Lower leg skin (tissue), 4 donors: ENCODE results near the gene TUBA4A. TPM values are rescaled to one million over a fixed set of nuclear protein-coding genes. Genes with fewer than 3 reads are reported as not detected.
"Not testable (repeated sequence)": the region's sequence is repeated elsewhere in the genome, so short reads cannot be mapped to it uniquely, and the experiment has no call there.

Experiments
- DNase-seq, 2 donors: peaks; one replicate each; pipeline ENCODE4 v3.0.0-alpha.2; 2019; ENCODE audit warnings: low spot score in 2 of 2
- H3K4me3 ChIP-seq: fragments of 200-600 bp; sonication (generic); 2 replicates; pipeline ENCODE4 v1.5.1; 2017; ENCODE audit warnings: mild to moderate bottlenecking, low read depth; ENCODE audit not compliant: poor library complexity, severe bottlenecking
- POLR2A ChIP-seq, 2 donors: fragments of 450-650 bp; IDR thresholded peaks; one replicate each; pipeline ENCODE4 v1.6.1; 2016 to 2017; ENCODE audit warnings: antibody characterized with exemption in 2 of 2, mild to moderate bottlenecking in 1 of 2, moderate library complexity in 1 of 2
- WGBS, 2 donors: methylation state at CpG; one replicate each; pipeline ENCODE4 v1.1.5; 2018; 5-methylcytosine and 5-hydroxymethylcytosine counted together
- intact Hi-C: fragments of 100-400 bp; cut with DNase I; formaldehyde crosslinking; loops from one replicate; pipeline ENCODE4 v1.15.0; 2023; ENCODE audit warnings: low total_unique reads
- total RNA-seq, 4 donors: library from RNA; depleted of rRNA; stranded (reverse); fragments of >200 nt; gene quantifications; one replicate each; pipeline ENCODE4 v1.1.0, GENCODE V29; 2016
- TF ChIP-seq, protein P1 (sequence below), 3 donors: fragments of 450-650 bp; IDR thresholded peaks; one replicate each; pipeline ENCODE4 v1.5.1; 2016; ENCODE audit warnings: antibody characterized with exemption in 3 of 3, mild to moderate bottlenecking in 3 of 3, moderate library complexity in 2 of 3

Gene TUBA4A
- total RNA-seq, 4 donors from 2014 or later: 181 to 522 (median 240) TPM

GRCh38 chr2:219266886-219267285 is 13.2 kb upstream of the TUBA4A start:
- no peak for DNase-seq
- 67 to 89% methylated on average over 1 of the region's 1 CpG for WGBS, 2 donors
- TF ChIP-seq POLR2A (IDR thresholded peaks at IDR 0.05): no peak
- TF ChIP-seq, protein P1, sequence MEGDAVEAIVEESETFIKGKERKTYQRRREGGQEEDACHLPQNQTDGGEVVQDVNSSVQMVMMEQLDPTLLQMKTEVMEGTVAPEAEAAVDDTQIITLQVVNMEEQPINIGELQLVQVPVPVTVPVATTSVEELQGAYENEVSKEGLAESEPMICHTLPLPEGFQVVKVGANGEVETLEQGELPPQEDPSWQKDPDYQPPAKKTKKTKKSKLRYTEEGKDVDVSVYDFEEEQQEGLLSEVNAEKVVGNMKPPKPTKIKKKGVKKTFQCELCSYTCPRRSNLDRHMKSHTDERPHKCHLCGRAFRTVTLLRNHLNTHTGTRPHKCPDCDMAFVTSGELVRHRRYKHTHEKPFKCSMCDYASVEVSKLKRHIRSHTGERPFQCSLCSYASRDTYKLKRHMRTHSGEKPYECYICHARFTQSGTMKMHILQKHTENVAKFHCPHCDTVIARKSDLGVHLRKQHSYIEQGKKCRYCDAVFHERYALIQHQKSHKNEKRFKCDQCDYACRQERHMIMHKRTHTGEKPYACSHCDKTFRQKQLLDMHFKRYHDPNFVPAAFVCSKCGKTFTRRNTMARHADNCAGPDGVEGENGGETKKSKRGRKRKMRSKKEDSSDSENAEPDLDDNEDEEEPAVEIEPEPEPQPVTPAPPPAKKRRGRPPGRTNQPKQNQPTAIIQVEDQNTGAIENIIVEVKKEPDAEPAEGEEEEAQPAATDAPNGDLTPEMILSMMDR (IDR thresholded peaks at IDR 0.05): no peak
- no peak overlapping the region for H3K4me3 ChIP-seq
- intact Hi-C loops: no loop called here

DNA sequence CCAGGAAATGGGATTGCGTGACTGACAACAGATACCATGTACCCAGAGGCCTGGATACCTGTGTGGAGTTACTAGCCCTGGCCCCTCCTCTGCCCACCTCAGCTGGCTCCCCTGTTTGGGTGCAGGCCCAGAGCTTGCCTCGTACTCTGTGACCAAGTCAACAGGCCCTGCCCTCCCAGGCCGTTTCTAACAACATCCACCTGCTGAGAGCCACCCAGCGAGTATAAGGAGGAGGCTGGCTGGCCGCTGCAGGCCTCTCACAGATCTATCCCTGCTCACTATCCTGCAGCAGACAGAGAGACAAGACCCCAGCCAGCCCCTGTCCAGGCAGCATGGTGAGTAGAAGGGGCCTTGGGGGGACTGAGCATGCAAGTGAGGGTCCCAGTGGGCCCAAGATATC is 12.5 kb upstream of the TUBA4A start:
- WGBS, 2 donors: 65 to 67% methylated on average over 4 to 5 of the region's 5 CpGs
- DNase-seq: no peak
- intact Hi-C loops: no loop called here
- TF ChIP-seq POLR2A (IDR thresholded peaks at IDR 0.05): no peak
- TF ChIP-seq, protein P1 (IDR thresholded peaks at IDR 0.05): no peak
- H3K4me3 ChIP-seq: no peak overlapping the region

DNA sequence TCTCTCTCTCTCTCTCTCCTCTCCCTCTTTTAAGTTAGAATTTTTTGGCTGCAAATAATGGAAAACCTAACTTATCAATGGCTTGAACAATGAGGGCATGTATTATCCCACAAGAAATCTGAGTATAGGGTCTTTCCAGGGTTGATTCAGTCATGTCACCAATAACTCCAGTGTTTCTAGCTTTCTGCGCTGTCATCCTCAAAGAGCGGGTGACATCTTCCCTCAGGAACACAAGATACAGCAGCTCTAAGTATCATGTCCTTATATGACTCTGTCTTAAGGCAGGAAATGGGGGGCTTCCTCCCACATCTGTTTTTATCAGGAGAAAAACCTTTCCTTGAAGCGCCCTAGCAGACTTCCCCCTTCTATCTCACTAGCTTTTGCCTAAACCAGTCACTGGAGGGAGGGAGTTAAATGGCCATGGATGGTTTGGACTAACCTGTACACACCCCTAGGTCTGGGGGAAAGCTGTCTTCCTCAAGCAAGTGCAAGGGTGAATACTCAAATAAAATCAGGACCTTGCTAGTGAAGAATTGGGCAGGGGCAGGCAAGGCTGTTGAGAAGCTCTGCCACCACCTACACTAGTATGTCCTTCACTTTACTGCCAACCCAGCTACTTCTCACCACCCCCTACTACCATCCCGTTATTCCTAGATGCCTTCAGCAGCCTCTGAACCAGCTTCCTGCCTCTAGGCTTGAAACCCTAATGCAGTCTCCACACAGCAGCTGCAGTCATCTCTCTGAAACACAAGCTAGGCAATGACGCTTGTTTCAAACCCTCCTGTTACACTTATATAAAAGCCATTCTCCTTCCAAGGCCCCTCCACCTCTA is 7.5 kb upstream of the TUBA4A start:
- TF ChIP-seq POLR2A (IDR thresholded peaks at IDR 0.05): no peak
- TF ChIP-seq, protein P1 (IDR thresholded peaks at IDR 0.05): no peak
- 68 to 73% methylated on average over 5 of the region's 5 CpGs for WGBS, 2 donors

DNA sequence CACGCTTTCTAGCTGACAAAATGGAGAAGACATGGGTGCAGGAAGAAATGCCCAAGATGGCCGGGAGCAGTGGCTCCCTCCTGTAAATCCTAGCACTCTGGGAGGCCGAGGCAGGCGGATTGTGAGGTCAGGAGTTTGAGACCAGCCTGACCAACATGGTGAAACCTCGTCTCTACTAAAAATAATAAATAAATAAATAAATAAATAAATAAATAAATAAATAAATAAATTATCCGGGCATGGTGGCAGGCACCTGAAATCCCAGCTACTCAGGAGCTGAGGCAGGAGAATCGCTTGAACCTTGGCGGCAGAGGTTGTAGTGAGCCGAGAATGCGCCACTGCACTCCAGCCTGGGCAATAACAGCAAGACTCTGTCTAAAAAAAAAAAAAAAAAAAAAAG is 5.2 kb upstream of the TUBA4A start:
- H3K4me3 ChIP-seq, DNase-seq, intact Hi-C loops: not testable (repeated sequence)
- WGBS, 2 donors: 86 to 88% methylated on average over 10 of the region's 10 CpGs

More for the DNA sequence above, 7.5 kb upstream of the TUBA4A start:
- no peak overlapping the region for H3K4me3 ChIP-seq
- intact Hi-C loops: no loop called here
- DNase-seq: no peak

DNA sequence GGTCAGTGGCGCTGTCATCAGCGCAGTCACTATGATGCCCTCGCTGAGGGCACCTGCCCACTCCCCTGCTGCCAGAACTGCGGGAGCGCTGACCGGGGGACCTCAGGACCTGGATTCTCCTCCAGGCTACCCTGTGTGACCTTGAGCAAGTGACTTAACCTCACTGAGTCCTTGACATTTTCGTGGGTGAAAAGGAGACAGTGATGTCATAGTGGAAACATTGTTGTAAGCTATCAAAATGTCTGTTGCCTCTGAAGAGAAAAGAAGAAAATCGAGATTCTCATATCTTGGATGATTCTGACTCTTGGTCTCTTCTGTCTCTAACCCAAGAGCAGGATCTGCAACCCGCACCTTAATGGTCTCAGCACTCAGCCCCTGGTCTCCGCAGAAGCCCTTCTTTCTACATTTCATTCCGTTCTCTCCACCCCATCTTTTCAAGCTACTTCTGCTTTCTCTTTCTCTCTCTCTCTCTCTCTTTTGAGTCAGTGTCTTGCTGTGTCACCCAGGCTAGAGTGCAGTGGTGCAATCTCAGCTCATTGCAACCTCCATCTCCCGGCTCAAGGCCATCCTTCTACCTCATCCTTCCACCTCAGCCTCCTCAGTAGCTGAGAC is 978 bp upstream of the TUBA4A start:
- 20 to 21% methylated on average over 12 of the region's 12 CpGs for WGBS, 2 donors
- DNase-seq: no peak
- H3K4me3 ChIP-seq: peak overlapping the region; percentile 24
- TF ChIP-seq POLR2A (IDR thresholded peaks at IDR 0.05): no peak
- TF ChIP-seq, protein P1 (IDR thresholded peaks at IDR 0.05): no peak
- intact Hi-C loops: no loop called here

DNA sequence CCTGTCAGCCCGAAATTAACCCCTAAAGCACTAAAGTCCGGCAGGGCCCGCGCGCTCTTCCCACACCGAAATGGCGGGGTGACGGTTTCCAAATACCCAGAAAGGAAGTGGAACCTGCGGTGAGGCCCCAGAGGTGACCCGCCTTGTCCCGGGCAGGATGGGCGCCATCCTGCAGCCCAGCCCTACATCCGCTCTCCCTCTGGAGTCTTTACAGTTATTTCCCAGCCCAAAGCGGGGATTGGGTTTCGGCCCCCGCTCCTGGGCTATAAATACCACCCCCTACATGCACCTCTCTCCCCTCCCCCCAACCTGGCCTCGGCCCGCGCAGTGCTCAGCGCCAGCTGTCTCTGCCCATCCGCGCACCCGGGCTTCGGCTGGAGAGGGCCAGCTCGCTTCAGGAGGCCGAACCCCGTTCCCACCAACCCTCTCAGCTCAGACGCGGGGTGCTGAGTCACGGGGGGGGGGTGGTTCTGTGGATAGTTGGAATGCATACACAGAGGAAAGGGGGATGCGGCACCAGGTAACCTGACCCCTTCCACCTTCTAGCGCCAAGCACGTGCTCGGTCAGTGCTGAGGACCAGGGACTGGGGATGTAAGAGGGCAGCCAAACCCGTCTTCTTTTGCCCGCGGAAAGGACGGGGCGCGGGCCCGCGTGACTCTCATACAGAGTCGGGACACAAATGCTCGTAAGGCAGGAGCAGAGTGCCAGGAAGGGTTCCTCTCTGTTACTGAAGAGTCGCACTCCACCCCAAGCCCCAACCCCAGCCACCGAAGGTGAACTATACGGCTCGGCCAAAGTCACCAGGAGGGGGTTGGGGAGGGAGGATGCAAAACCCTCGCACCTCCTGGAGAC is 592 bp downstream of the TUBA4A start, which contains the start of gene TUBA4B:
TUBA4B (plus strand) TSS at position 344 of the 853 bp plus-strand sequence; CDS start at position 509, 165 bp downstream.
- TF ChIP-seq, protein P1 (IDR thresholded peaks at IDR 0.05): no peak
- no peak for TF ChIP-seq POLR2A (IDR thresholded peaks at IDR 0.05)
- WGBS, 2 donors: 1 to 3% methylated on average over 33 to 44 of the region's 49 CpGs
- intact Hi-C loops: no loop called here
- DNase-seq: peak in 1 of 2 donors; percentile 89
- peak within 1 kb of the TSS; percentile 57 for H3K4me3 ChIP-seq
